GM23338 (cell line): ENCODE results near the gene UBE2E2. TPM values are rescaled to one million over a fixed set of nuclear protein-coding genes. Genes with fewer than 3 reads are reported as not detected.

Source experiments
- ATAC-seq: fragments of 200-7000 bp; cut with Tn5 transposase; 3 replicates; pipeline ENCODE4 v1.9.1; 2020
- DNase-seq: peaks from one replicate; pipeline ENCODE4 v3.0.0-alpha.2; 2015; ENCODE audit warnings: low spot score
- H2AFZ ChIP-seq: fragments of 200-600 bp; sonication (generic); 2 replicates; pipeline ENCODE4 v1.8.0; 2016; ENCODE audit warnings: antibody characterized with exemption, mild to moderate bottlenecking, moderate library complexity
- H3F3A ChIP-seq: fragments of 200-600 bp; sonication (generic); replicated peaks from 2 replicates; pipeline ENCODE4 v1.8.0; 2017; ENCODE audit warnings: antibody characterized with exemption, mixed run types, low read depth
- H3K27ac ChIP-seq: fragments of 200-600 bp; sonication (generic); 2 replicates; pipeline ENCODE4 v1.6.1; 2016; ENCODE audit warnings: low read depth
- H3K27me3 ChIP-seq: fragments of 200-600 bp; sonication (generic); 2 replicates; pipeline ENCODE4 v1.8.0; 2016; ENCODE audit warnings: mild to moderate bottlenecking, mixed run types, moderate library complexity; ENCODE audit not compliant: insufficient read depth
- H3K36me3 ChIP-seq: fragments of 200-600 bp; sonication (generic); 2 replicates; pipeline ENCODE4 v1.8.0; 2016; ENCODE audit warnings: mild to moderate bottlenecking; ENCODE audit not compliant: insufficient read depth
- H3K4me1 ChIP-seq: fragments of 200-600 bp; sonication (generic); 2 replicates; pipeline ENCODE4 v1.8.0; 2016; ENCODE audit warnings: mild to moderate bottlenecking, moderate library complexity; ENCODE audit not compliant: insufficient read depth
- H3K4me2 ChIP-seq: fragments of 200-600 bp; sonication (generic); 2 replicates; pipeline ENCODE4 v1.7.1; 2017; ENCODE audit warnings: mixed run types
- H3K4me3 ChIP-seq: fragments of 200-600 bp; sonication (generic); 2 replicates; pipeline ENCODE4 v1.6.1; 2016; ENCODE audit warnings: mixed run types
- H3K79me2 ChIP-seq: fragments of 200-600 bp; sonication (generic); replicated peaks from 2 replicates; pipeline ENCODE4 v1.8.0; 2017; ENCODE audit warnings: mild to moderate bottlenecking; ENCODE audit not compliant: insufficient read depth
- H3K9me2 ChIP-seq: fragments of 200-600 bp; sonication (generic); 2 replicates; pipeline ENCODE4 v1.8.0; 2017; ENCODE audit not compliant: insufficient read depth
- H4K20me1 ChIP-seq: fragments of 200-600 bp; sonication (generic); replicated peaks from 2 replicates; pipeline ENCODE4 v1.8.0; 2017; ENCODE audit warnings: mild to moderate bottlenecking; ENCODE audit not compliant: insufficient read depth
- H3K27ac Mint-ChIP-seq: 2 replicates; pipeline ENCODE4 v1.8.0; 2020; ENCODE audit warnings: inconsistent platforms, mild to moderate bottlenecking, moderate library complexity, mixed read lengths
- H3K27me3 Mint-ChIP-seq: 3 replicates; pipeline ENCODE4 v1.8.0; 2022; ENCODE audit warnings: low read depth, mild to moderate bottlenecking, moderate library complexity, mixed read lengths, inconsistent platforms; ENCODE audit not compliant: insufficient read depth, poor library complexity
- H3K36me3 Mint-ChIP-seq: 3 replicates; pipeline ENCODE4 v1.8.0; 2021; ENCODE audit warnings: low read depth, mild to moderate bottlenecking, inconsistent platforms, moderate library complexity, mixed read lengths
- H3K4me1 Mint-ChIP-seq: 3 replicates; pipeline ENCODE4 v1.8.0; 2020; ENCODE audit warnings: mild to moderate bottlenecking, inconsistent platforms, mixed read lengths
- H3K4me3 Mint-ChIP-seq: 3 replicates; pipeline ENCODE4 v1.8.0; 2021; ENCODE audit warnings: moderate library complexity, mild to moderate bottlenecking, inconsistent platforms, mixed read lengths
- H3K9me3 Mint-ChIP-seq: 3 replicates; pipeline ENCODE4 v1.8.0; 2020; ENCODE audit warnings: moderate library complexity, mild to moderate bottlenecking, inconsistent platforms, mixed read lengths
- CREB1 ChIP-seq: fragments of 250-450 bp; sonication (Bioruptor Pico); IDR thresholded peaks from 2 replicates; pipeline ENCODE4 v1.5.0; 2020; ENCODE audit warnings: low read depth, mild to moderate bottlenecking, moderate library complexity
- EZH2phosphoT487 ChIP-seq: fragments of 200-600 bp; sonication (generic); IDR thresholded peaks from one replicate; pipeline ENCODE4 v1.8.1; 2018; ENCODE audit warnings: antibody characterized with exemption; ENCODE audit not compliant: unreplicated experiment
- ZNF114 ChIP-seq: fragments of 250-450 bp; sonication (Bioruptor Pico); IDR thresholded peaks from 2 replicates; pipeline ENCODE4 v1.5.0; 2020; ENCODE audit warnings: mild to moderate bottlenecking, moderate library complexity
- polyA plus RNA-seq: library from polyadenylated mRNA; unstranded; fragments of >200 nt; fragmentation: Nextera tagmentation; extraction: Ambion mirVana; gene quantifications from 2 replicates; pipeline ENCODE4 v1.2.1, GENCODE V29; 2016
- total RNA-seq: library from RNA; depleted of rRNA; stranded (reverse); fragments of >200 nt; shearing (Covaris generic); gene quantifications from 2 replicates; pipeline ENCODE4 v1.2.3, GENCODE V29; 2014
- TF ChIP-seq, protein P1 (sequence below): fragments of 250-450 bp; sonication (Bioruptor Pico); IDR thresholded peaks from 2 replicates; pipeline ENCODE4 v1.5.0; 2020; ENCODE audit warnings: mild to moderate bottlenecking, moderate library complexity
- TF ChIP-seq, protein P2 (sequence below): IDR thresholded peaks from one replicate; pipeline ENCODE4 v1.6.1; 2018; ENCODE audit warnings: antibody characterized with exemption; ENCODE audit not compliant: unreplicated experiment
- TF ChIP-seq, protein P3 (sequence below), 2 experiments: fragments of 200-600 bp in 1 of 2; sonication (generic) in 1 of 2; conservative IDR thresholded peaks; 2 replicates each; pipeline versions ENCODE4 v1.5.1 to v1.6.1; 2016 to 2017; ENCODE audit warnings: antibody characterized with exemption in 2 of 2, low read depth in 2 of 2, mild to moderate bottlenecking in 2 of 2, moderate library complexity in 1 of 2
- TF ChIP-seq, protein P4 (sequence below): IDR thresholded peaks from 2 replicates; pipeline ENCODE4 v1.6.1; 2016; ENCODE audit warnings: antibody characterized with exemption

UBE2E2 gene
- total and polyA plus RNA-seq, 2 experiments from 2014 or later = 86.9 to 169 TPM

DNA sequence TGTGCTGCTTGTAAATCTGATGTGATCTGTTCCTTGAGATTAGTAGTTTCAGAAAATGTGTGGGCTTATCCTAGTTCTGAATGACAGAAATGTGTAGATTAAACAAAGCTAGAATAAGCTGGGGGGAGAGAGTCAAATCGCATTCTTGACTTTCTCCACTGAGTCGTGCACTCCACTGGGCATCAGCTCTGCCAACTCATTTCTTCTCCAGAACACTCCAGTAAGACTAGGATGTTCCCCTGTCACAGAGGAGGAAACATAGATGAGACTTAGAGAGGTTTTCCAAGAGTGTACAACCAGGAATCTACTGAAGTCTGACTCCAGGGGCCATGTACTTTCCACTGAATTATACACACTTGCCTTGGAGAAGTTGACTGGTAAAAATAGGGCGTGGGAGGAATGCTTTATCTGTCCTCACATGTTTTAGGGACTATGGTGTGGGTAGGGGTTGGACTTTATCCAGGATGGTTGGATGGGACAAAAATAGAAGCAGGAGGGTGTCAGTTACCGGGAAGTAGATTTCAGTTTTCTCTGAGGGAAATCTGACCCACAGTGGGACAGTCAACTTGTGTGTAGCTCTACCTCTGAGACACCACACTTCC is 298.2 kb downstream of the UBE2E2 start (continued):
- TF ChIP-seq, protein P1, sequence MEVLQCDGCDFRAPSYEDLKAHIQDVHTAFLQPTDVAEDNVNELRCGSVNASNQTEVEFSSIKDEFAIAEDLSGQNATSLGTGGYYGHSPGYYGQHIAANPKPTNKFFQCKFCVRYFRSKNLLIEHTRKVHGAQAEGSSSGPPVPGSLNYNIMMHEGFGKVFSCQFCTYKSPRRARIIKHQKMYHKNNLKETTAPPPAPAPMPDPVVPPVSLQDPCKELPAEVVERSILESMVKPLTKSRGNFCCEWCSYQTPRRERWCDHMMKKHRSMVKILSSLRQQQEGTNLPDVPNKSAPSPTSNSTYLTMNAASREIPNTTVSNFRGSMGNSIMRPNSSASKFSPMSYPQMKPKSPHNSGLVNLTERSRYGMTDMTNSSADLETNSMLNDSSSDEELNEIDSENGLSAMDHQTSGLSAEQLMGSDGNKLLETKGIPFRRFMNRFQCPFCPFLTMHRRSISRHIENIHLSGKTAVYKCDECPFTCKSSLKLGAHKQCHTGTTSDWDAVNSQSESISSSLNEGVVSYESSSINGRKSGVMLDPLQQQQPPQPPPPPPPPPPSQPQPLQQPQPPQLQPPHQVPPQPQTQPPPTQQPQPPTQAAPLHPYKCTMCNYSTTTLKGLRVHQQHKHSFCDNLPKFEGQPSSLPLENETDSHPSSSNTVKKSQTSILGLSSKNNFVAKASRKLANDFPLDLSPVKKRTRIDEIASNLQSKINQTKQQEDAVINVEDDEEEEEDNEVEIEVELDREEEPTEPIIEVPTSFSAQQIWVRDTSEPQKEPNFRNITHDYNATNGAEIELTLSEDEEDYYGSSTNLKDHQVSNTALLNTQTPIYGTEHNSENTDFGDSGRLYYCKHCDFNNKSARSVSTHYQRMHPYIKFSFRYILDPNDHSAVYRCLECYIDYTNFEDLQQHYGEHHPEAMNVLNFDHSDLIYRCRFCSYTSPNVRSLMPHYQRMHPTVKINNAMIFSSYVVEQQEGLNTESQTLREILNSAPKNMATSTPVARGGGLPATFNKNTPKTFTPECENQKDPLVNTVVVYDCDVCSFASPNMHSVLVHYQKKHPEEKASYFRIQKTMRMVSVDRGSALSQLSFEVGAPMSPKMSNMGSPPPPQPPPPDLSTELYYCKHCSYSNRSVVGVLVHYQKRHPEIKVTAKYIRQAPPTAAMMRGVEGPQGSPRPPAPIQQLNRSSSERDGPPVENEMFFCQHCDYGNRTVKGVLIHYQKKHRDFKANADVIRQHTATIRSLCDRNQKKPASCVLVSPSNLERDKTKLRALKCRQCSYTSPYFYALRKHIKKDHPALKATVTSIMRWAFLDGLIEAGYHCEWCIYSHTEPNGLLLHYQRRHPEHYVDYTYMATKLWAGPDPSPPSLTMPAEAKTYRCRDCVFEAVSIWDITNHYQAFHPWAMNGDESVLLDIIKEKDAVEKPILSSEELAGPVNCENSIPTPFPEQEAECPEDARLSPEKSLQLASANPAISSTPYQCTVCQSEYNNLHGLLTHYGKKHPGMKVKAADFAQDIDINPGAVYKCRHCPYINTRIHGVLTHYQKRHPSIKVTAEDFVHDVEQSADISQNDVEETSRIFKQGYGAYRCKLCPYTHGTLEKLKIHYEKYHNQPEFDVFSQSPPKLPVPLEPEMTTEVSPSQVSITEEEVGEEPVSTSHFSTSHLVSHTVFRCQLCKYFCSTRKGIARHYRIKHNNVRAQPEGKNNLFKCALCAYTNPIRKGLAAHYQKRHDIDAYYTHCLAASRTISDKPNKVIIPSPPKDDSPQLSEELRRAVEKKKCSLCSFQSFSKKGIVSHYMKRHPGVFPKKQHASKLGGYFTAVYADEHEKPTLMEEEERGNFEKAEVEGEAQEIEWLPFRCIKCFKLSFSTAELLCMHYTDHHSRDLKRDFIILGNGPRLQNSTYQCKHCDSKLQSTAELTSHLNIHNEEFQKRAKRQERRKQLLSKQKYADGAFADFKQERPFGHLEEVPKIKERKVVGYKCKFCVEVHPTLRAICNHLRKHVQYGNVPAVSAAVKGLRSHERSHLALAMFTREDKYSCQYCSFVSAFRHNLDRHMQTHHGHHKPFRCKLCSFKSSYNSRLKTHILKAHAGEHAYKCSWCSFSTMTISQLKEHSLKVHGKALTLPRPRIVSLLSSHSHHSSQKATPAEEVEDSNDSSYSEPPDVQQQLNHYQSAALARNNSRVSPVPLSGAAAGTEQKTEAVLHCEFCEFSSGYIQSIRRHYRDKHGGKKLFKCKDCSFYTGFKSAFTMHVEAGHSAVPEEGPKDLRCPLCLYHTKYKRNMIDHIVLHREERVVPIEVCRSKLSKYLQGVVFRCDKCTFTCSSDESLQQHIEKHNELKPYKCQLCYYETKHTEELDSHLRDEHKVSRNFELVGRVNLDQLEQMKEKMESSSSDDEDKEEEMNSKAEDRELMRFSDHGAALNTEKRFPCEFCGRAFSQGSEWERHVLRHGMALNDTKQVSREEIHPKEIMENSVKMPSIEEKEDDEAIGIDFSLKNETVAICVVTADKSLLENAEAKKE (CRISPR knock-in tag) = no peak
- no peak for TF ChIP-seq CREB1

DNA sequence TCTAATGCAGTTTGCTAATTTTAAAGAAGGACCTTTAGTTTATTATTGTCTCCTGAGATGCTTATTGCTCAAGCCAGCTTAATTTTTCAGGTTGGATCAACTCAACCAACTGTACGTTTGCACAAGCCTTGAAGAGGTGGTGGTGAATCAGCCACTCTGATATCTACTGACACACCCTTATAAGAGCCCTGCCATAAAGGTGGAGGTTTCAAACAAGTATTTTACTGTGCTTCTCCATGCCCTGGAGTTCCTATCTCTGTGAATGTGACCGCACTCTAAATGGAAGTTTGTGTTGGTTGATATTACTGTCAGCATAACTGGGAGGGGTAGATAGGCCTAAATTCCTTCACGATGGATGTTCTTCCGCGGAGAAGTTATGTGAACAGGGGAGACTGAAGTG is 305.3 kb downstream of the UBE2E2 start:
- Histone ChIP-seq H4K20me1 (no peaks in the 10 kb centered on the region), H3K27ac (no peak overlapping the region), H3K4me2 (no peak overlapping the region), H3K4me1 (no peaks in the 10 kb centered on the region), H3K4me3 (no peak overlapping the region), H3F3A (no peaks in the 10 kb centered on the region), H3K9me2 (no peaks in the 10 kb centered on the region), H3K27me3 (no peaks in the 10 kb centered on the region), H3K79me2 (no peaks in the 10 kb centered on the region), H3K36me3 (no peaks in the 10 kb centered on the region), H2AFZ (no peak overlapping the region)
- DNase-seq (no peak), ATAC-seq (no peak)
- H3K9me3 Mint-ChIP-seq = no peaks in the 10 kb centered on the region
- no peaks in the 10 kb centered on the region for H3K4me1 Mint-ChIP-seq
- no peak overlapping the region for H3K4me3 Mint-ChIP-seq
- peaks cover 4% of the 10 kb centered on the region for H3K27me3 Mint-ChIP-seq
- no peak overlapping the region for H3K27ac Mint-ChIP-seq
- H3K36me3 Mint-ChIP-seq = no peaks in the 10 kb centered on the region
- TF ChIP-seq, protein P2, sequence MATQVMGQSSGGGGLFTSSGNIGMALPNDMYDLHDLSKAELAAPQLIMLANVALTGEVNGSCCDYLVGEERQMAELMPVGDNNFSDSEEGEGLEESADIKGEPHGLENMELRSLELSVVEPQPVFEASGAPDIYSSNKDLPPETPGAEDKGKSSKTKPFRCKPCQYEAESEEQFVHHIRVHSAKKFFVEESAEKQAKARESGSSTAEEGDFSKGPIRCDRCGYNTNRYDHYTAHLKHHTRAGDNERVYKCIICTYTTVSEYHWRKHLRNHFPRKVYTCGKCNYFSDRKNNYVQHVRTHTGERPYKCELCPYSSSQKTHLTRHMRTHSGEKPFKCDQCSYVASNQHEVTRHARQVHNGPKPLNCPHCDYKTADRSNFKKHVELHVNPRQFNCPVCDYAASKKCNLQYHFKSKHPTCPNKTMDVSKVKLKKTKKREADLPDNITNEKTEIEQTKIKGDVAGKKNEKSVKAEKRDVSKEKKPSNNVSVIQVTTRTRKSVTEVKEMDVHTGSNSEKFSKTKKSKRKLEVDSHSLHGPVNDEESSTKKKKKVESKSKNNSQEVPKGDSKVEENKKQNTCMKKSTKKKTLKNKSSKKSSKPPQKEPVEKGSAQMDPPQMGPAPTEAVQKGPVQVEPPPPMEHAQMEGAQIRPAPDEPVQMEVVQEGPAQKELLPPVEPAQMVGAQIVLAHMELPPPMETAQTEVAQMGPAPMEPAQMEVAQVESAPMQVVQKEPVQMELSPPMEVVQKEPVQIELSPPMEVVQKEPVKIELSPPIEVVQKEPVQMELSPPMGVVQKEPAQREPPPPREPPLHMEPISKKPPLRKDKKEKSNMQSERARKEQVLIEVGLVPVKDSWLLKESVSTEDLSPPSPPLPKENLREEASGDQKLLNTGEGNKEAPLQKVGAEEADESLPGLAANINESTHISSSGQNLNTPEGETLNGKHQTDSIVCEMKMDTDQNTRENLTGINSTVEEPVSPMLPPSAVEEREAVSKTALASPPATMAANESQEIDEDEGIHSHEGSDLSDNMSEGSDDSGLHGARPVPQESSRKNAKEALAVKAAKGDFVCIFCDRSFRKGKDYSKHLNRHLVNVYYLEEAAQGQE = no peak
- TF ChIP-seq ZNF114 (CRISPR knock-in tag) = no peak
- TF ChIP-seq, protein P3, sequence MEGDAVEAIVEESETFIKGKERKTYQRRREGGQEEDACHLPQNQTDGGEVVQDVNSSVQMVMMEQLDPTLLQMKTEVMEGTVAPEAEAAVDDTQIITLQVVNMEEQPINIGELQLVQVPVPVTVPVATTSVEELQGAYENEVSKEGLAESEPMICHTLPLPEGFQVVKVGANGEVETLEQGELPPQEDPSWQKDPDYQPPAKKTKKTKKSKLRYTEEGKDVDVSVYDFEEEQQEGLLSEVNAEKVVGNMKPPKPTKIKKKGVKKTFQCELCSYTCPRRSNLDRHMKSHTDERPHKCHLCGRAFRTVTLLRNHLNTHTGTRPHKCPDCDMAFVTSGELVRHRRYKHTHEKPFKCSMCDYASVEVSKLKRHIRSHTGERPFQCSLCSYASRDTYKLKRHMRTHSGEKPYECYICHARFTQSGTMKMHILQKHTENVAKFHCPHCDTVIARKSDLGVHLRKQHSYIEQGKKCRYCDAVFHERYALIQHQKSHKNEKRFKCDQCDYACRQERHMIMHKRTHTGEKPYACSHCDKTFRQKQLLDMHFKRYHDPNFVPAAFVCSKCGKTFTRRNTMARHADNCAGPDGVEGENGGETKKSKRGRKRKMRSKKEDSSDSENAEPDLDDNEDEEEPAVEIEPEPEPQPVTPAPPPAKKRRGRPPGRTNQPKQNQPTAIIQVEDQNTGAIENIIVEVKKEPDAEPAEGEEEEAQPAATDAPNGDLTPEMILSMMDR (conservative IDR thresholded peaks at IDR 0.05; ENCODE audit: low read depth in 2 of 2) = no peak
- TF ChIP-seq, protein P4, sequence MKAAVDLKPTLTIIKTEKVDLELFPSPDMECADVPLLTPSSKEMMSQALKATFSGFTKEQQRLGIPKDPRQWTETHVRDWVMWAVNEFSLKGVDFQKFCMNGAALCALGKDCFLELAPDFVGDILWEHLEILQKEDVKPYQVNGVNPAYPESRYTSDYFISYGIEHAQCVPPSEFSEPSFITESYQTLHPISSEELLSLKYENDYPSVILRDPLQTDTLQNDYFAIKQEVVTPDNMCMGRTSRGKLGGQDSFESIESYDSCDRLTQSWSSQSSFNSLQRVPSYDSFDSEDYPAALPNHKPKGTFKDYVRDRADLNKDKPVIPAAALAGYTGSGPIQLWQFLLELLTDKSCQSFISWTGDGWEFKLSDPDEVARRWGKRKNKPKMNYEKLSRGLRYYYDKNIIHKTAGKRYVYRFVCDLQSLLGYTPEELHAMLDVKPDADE = no peak
- no peak for TF ChIP-seq EZH2phosphoT487
